NCI-H146 treated with DMSO at 0.1 percent for 48 hours (cell line): Measurements from ENCODE around the gene KIF1B.
"Not testable (repeated sequence)": the region's sequence is repeated elsewhere in the genome, so short reads cannot be mapped to it uniquely, and the experiment has no call there.

Experiments used
- DNase-seq: peaks from one replicate; lab custom pipeline; 2025; ENCODE audit not compliant: unreplicated experiment; lab: John Stamatoyannopoulos, UW

The KIF1B gene

GRCh38 chr1:10236405-10237156, 26.2 kb downstream of the KIF1B start:
- DNase-seq = no peak

- DNase-seq = no peak
Measured at GRCh38 chr1:10237157-10237539, 26.8 kb downstream of the KIF1B start.

- no peak for DNase-seq
Measured at GRCh38 chr1:10242135-10242534, 31.8 kb downstream of the KIF1B start.

- DNase-seq = no peak
Measured at GRCh38 chr1:10242811-10243210, 32.4 kb downstream of the KIF1B start.

- DNase-seq = no peak
Measured at GRCh38 chr1:10245674-10246073, 35.3 kb downstream of the KIF1B start.

GRCh38 chr1:10249808-10250457, 39.6 kb downstream of the KIF1B start:
- no peak for DNase-seq

- no peak for DNase-seq
Measured at GRCh38 chr1:10250663-10251062, 40.3 kb downstream of the KIF1B start.

GRCh38 chr1:10251325-10252108, 41.1 kb downstream of the KIF1B start:
- DNase-seq = not testable (repeated sequence)

GRCh38 chr1:10252508-10252907, 42.1 kb downstream of the KIF1B start:
- no peak for DNase-seq

GRCh38 chr1:10253149-10253548, 42.8 kb downstream of the KIF1B start:
- no peak for DNase-seq

- DNase-seq = no peak
Measured at GRCh38 chr1:10253755-10254154, 43.4 kb downstream of the KIF1B start.

GRCh38 chr1:10257851-10258250, 47.5 kb downstream of the KIF1B start:
- no peak for DNase-seq

GRCh38 chr1:10259547-10259946, 49.2 kb downstream of the KIF1B start:
- DNase-seq = not testable (repeated sequence)

- DNase-seq = no peak
Measured at GRCh38 chr1:10263450-10264082, 53.2 kb downstream of the KIF1B start.

- no peak for DNase-seq
Measured at GRCh38 chr1:10265027-10265426, 54.7 kb downstream of the KIF1B start.

- DNase-seq = no peak
Measured at GRCh38 chr1:10265900-10266299, 55.5 kb downstream of the KIF1B start.

- DNase-seq = no peak
Measured at GRCh38 chr1:10267319-10267718, 56.9 kb downstream of the KIF1B start.

GRCh38 chr1:10267921-10268320, 57.6 kb downstream of the KIF1B start:
- no peak for DNase-seq

GRCh38 chr1:10271090-10271489, 60.7 kb downstream of the KIF1B start:
- DNase-seq = no peak

- no peak for DNase-seq
Measured at GRCh38 chr1:10271869-10272268, 61.5 kb downstream of the KIF1B start.

GRCh38 chr1:10272274-10272673, 61.9 kb downstream of the KIF1B start:
- no peak for DNase-seq
